GM12891 (cell line): ENCODE measurements around the gene ACTR1A.

Source experiments
- POLR2A ChIP-seq: IDR thresholded peaks from 2 replicates; pipeline ENCODE4 v1.6.1; 2011; ENCODE audit warnings: low read depth, low read length, control low read depth
- POLR2AphosphoS5 ChIP-seq: IDR thresholded peaks from 2 replicates; pipeline ENCODE4 v1.6.1; 2011; ENCODE audit warnings: low read depth, low read length, control low read depth
- POU2F2 ChIP-seq: IDR thresholded peaks from 2 replicates; pipeline ENCODE4 v1.6.1; 2011; ENCODE audit warnings: low read depth, mild to moderate bottlenecking, control low read depth, low read length, moderate library complexity
- TAF1 ChIP-seq: IDR thresholded peaks from 2 replicates; pipeline ENCODE4 v1.6.1; 2011; ENCODE audit warnings: low read depth, low read length, control low read depth

DNA sequence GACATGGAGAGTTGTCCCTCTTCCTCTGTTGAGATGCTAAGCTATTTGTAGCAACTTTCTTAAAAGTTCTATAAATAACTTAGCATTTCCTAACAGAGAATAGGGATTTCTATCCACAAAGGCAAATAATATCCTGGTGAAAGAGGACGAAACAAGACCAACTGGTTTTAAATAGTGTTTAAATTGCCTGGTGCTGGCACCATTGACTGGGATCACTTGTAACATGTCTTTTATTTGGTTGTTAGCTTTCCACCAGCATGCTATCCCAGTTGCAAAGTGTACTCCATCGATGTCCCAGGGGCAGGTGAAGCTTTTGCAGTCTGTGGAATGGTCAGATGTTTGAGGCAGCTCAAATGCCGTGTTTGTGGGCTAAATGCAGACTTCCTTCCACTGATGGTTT is 5.0 kb upstream of the ACTR1A start:
- TF ChIP-seq TAF1 (no peak), POLR2A (no peak), POLR2AphosphoS5 (no peak), POU2F2 (no peak)
